IgD-negative memory B cell (primary cell): ENCODE measurements around the gene CMTM4. TPM values are rescaled to one million over a fixed set of nuclear protein-coding genes. Genes with fewer than 3 reads are reported as not detected.
"Not testable (repeated sequence)": the region's sequence is repeated elsewhere in the genome, so short reads cannot be mapped to it uniquely, and the experiment has no call there.

ENCODE experiments used
- H3K27ac Mint-ChIP-seq, 3 donors: one replicate each; pipeline ENCODE4 v1.8.0; 2020 to 2022; ENCODE audit warnings: mild to moderate bottlenecking in 3 of 3, mixed read lengths in 3 of 3, moderate library complexity in 1 of 3
- H3K27me3 Mint-ChIP-seq: one replicate; pipeline ENCODE4 v1.8.0; 2021; ENCODE audit warnings: mixed read lengths
- H3K36me3 Mint-ChIP-seq: one replicate; pipeline ENCODE4 v1.8.0; 2020; ENCODE audit warnings: mild to moderate bottlenecking, mixed read lengths
- H3K4me1 Mint-ChIP-seq, 3 donors: one replicate each; pipeline ENCODE4 v1.8.0; 2020 to 2022; ENCODE audit warnings: mixed read lengths in 3 of 3, mild to moderate bottlenecking in 1 of 3
- H3K4me3 Mint-ChIP-seq, 4 donors: one replicate each; pipeline ENCODE4 v1.8.0; 2020 to 2022; ENCODE audit warnings: mild to moderate bottlenecking in 4 of 4, mixed read lengths in 4 of 4, moderate library complexity in 3 of 4
- H3K9me3 Mint-ChIP-seq, 3 donors: one replicate each; pipeline ENCODE4 v1.8.0; 2020 to 2021; ENCODE audit warnings: mixed read lengths in 3 of 3, mild to moderate bottlenecking in 1 of 3
- polyA plus RNA-seq: library from polyadenylated mRNA; unstranded; fragments of 300-500 nt; fragmentation: Illumina TruSeq; gene quantifications from one replicate; pipeline ENCODE4 v1.2.3, GENCODE V29; 2021

Gene CMTM4
- polyA plus RNA-seq, 1 donor from 2014 or later = 0.19 TPM

- Mint-ChIP-seq H3K9me3 (peaks cover 0 to 1% (median 0%) of the 10 kb centered on the region in 3 donors), H3K27me3 (peaks cover 19% of the 10 kb centered on the region), H3K4me1 (peaks cover 0 to 6% (median 5%) of the 10 kb centered on the region in 3 donors), H3K36me3 (no peaks in the 10 kb centered on the region), H3K4me3 (peak within 1 kb of the TSS in 3 of 4 donors; percentile 10 to 83 (median 68)), H3K27ac (no peak within 1 kb of the TSS)
Measured at GRCh38 chr16:66578651-66579531, 117.7 kb downstream of the CMTM4 start, which contains the start of gene CMTM2. CMTM2 (plus strand) TSS chr16:66579463; CDS start chr16:66579608, 145 bp downstream.

- Mint-ChIP-seq H3K9me3 (no peaks in the 10 kb centered on the region), H3K27ac (no peak overlapping the region), H3K4me1 (peaks cover 0 to 6% (median 5%) of the 10 kb centered on the region in 3 donors), H3K36me3 (no peaks in the 10 kb centered on the region), H3K4me3 (no peak overlapping the region), H3K27me3 (peaks cover 19% of the 10 kb centered on the region)
Measured at GRCh38 chr16:66576296-66576695, 120.2 kb downstream of the CMTM4 start.

GRCh38 chr16:66575060-66575459 lies 121.5 kb downstream of the CMTM4 start:
- H3K4me1 Mint-ChIP-seq = peaks cover 0 to 6% (median 5%) of the 10 kb centered on the region in 3 donors
- H3K27ac Mint-ChIP-seq = no peak overlapping the region
- H3K36me3 Mint-ChIP-seq = no peaks in the 10 kb centered on the region
- peaks cover 19% of the 10 kb centered on the region for H3K27me3 Mint-ChIP-seq
- no peak overlapping the region for H3K4me3 Mint-ChIP-seq
- H3K9me3 Mint-ChIP-seq = no peaks in the 10 kb centered on the region

- peaks cover 19% of the 10 kb centered on the region for H3K27me3 Mint-ChIP-seq
- no peaks in the 10 kb centered on the region for H3K9me3 Mint-ChIP-seq
- no peak overlapping the region for H3K4me3 Mint-ChIP-seq
- no peaks in the 10 kb centered on the region for H3K36me3 Mint-ChIP-seq
- no peak overlapping the region for H3K27ac Mint-ChIP-seq
- H3K4me1 Mint-ChIP-seq = peaks cover 0 to 6% (median 5%) of the 10 kb centered on the region in 3 donors
Measured at GRCh38 chr16:66574531-66574930, 122.0 kb downstream of the CMTM4 start.

- Mint-ChIP-seq H3K4me1 (peaks cover 0 to 6% (median 5%) of the 10 kb centered on the region in 3 donors), H3K27ac (peak overlapping the region in 1 of 3 donors; percentile 59), H3K27me3 (peaks cover 18% of the 10 kb centered on the region), H3K9me3 (no peaks in the 10 kb centered on the region), H3K4me3 (no peak overlapping the region), H3K36me3 (no peaks in the 10 kb centered on the region)
Measured at GRCh38 chr16:66574081-66574480, 122.5 kb downstream of the CMTM4 start.

- Mint-ChIP-seq H3K9me3 (no peaks in the 10 kb centered on the region), H3K4me3 (no peak overlapping the region), H3K36me3 (peaks cover 2% of the 10 kb centered on the region), H3K4me1 (no peaks in the 10 kb centered on the region), H3K27ac (no peak overlapping the region), H3K27me3 (peaks cover 3% of the 10 kb centered on the region)
Measured at GRCh38 chr16:66572356-66572755, 124.2 kb downstream of the CMTM4 start.

GRCh38 chr16:66569827-66570405 lies 126.6 kb downstream of the CMTM4 start:
- peaks cover 3% of the 10 kb centered on the region for H3K36me3 Mint-ChIP-seq
- no peaks in the 10 kb centered on the region for H3K27me3 Mint-ChIP-seq
- H3K4me1 Mint-ChIP-seq = no peaks in the 10 kb centered on the region
- no peak overlapping the region for H3K27ac Mint-ChIP-seq
- H3K4me3 Mint-ChIP-seq = no peak overlapping the region
- H3K9me3 Mint-ChIP-seq = peaks cover 0 to 1% (median 0%) of the 10 kb centered on the region in 3 donors

GRCh38 chr16:66569131-66569530 lies 127.4 kb downstream of the CMTM4 start:
- H3K27ac Mint-ChIP-seq = peak overlapping the region in 1 of 3 donors; percentile 33
- H3K27me3 Mint-ChIP-seq = no peaks in the 10 kb centered on the region
- H3K4me3 Mint-ChIP-seq = no peak overlapping the region
- H3K4me1 Mint-ChIP-seq = no peaks in the 10 kb centered on the region
- peaks cover 0 to 1% (median 0%) of the 10 kb centered on the region in 3 donors for H3K9me3 Mint-ChIP-seq
- H3K36me3 Mint-ChIP-seq = peaks cover 3% of the 10 kb centered on the region

GRCh38 chr16:66568355-66568754 lies 128.2 kb downstream of the CMTM4 start:
- peaks cover 3% of the 10 kb centered on the region for H3K36me3 Mint-ChIP-seq
- H3K27me3 Mint-ChIP-seq = no peaks in the 10 kb centered on the region
- peaks cover 0 to 1% (median 0%) of the 10 kb centered on the region in 3 donors for H3K9me3 Mint-ChIP-seq
- H3K4me1 Mint-ChIP-seq = no peaks in the 10 kb centered on the region
- no peak overlapping the region for H3K4me3 Mint-ChIP-seq
- no peak overlapping the region for H3K27ac Mint-ChIP-seq

GRCh38 chr16:66567270-66567669 lies 129.3 kb downstream of the CMTM4 start:
- not testable (repeated sequence) for H3K27me3 Mint-ChIP-seq, H3K27ac Mint-ChIP-seq, H3K9me3 Mint-ChIP-seq, H3K36me3 Mint-ChIP-seq, H3K4me1 Mint-ChIP-seq, H3K4me3 Mint-ChIP-seq

GRCh38 chr16:66566051-66566901 lies 130.3 kb downstream of the CMTM4 start, which contains the start of gene CMTM1:
CMTM1 (plus strand) TSS chr16:66566439; CDS start chr16:66566514, 75 bp downstream.
- Mint-ChIP-seq H3K36me3 (peaks cover 3% of the 10 kb centered on the region), H3K27me3 (no peaks in the 10 kb centered on the region), H3K9me3 (peaks cover 0 to 1% (median 0%) of the 10 kb centered on the region in 3 donors), H3K4me1 (peaks cover 5 to 10% (median 7%) of the 10 kb centered on the region in 3 donors), H3K4me3 (no peak within 1 kb of the TSS), H3K27ac (peak within 1 kb of the TSS in 1 of 3 donors; percentile 28)

Other genes with a start within 250 kb of the CMTM4 start
- 1.6 TPM for gene TK2, start 146.6 kb downstream of the CMTM4 start, polyA plus RNA-seq
- 50.8 TPM for gene CKLF, start 144.2 kb downstream of the CMTM4 start, polyA plus RNA-seq
- not detected for gene CMTM1, start 130.3 kb downstream of the CMTM4 start, polyA plus RNA-seq
- gene CMTM2, start 117.3 kb downstream of the CMTM4 start, polyA plus RNA-seq = not detected
- gene CMTM3, start 92.0 kb downstream of the CMTM4 start, polyA plus RNA-seq = 5.2 TPM
- 29.4 TPM for gene DYNC1LI2, start 54.9 kb upstream of the CMTM4 start, polyA plus RNA-seq
- not detected for gene TERB1, start 104.8 kb upstream of the CMTM4 start, polyA plus RNA-seq
- 55.5 TPM for gene NAE1, start 134.2 kb upstream of the CMTM4 start, polyA plus RNA-seq
- gene CA7, start 147.7 kb upstream of the CMTM4 start, polyA plus RNA-seq = not detected
- 0.78 TPM for gene PDP2, start 183.8 kb upstream of the CMTM4 start, polyA plus RNA-seq
- not detected for gene CDH16, start 222.1 kb upstream of the CMTM4 start, polyA plus RNA-seq
- not detected for gene RRAD, start 228.8 kb upstream of the CMTM4 start, polyA plus RNA-seq
- 104 TPM for gene CIAO2B, start 237.7 kb upstream of the CMTM4 start, polyA plus RNA-seq
- 26.9 TPM for gene CES2, start 238.8 kb upstream of the CMTM4 start, polyA plus RNA-seq